Activated effector memory CD4-positive, alpha-beta T cell treated with Interleukin-2 at 50 U/mL for 16 hours (primary cell): ENCODE results near the gene GADD45A.
"Not testable (repeated sequence)": the region's sequence is repeated elsewhere in the genome, so short reads cannot be mapped to it uniquely, and the experiment has no call there.

ENCODE experiments used
- DNase-seq: peaks from one replicate; pipeline ENCODE4 v3.0.0-alpha.2; 2020

GADD45A gene

GRCh38 chr1:67685067-67685557 is at the start of gene GADD45A:
Gene GADD45A, plus strand, starts transcription at chr1:67685201. Its CDS starts 294 bp downstream, at chr1:67685495.
- peak; percentile 91 for DNase-seq

- no peak for DNase-seq
These were observed 48.9 kb upstream of the GADD45A start for GRCh38 chr1:67636146-67636545.

- DNase-seq = no peak
These were observed 45.6 kb upstream of the GADD45A start for GRCh38 chr1:67639361-67639760.

GRCh38 chr1:67642629-67643028 is 42.4 kb upstream of the GADD45A start:
- DNase-seq = no peak

GRCh38 chr1:67644566-67644965 is 40.4 kb upstream of the GADD45A start:
- DNase-seq = no peak

GRCh38 chr1:67645495-67646144 is 39.4 kb upstream of the GADD45A start:
- no peak for DNase-seq

- DNase-seq = no peak
These were observed 38.6 kb upstream of the GADD45A start for GRCh38 chr1:67646145-67647035.

GRCh38 chr1:67647036-67647798 is 37.8 kb upstream of the GADD45A start:
- no peak for DNase-seq

GRCh38 chr1:67647814-67648358 is 37.1 kb upstream of the GADD45A start:
- DNase-seq = no peak

- no peak for DNase-seq
These were observed 36.2 kb upstream of the GADD45A start for GRCh38 chr1:67648582-67649326.

GRCh38 chr1:67650061-67650460 is 34.9 kb upstream of the GADD45A start:
- DNase-seq = no peak

- DNase-seq = no peak
These were observed 34.0 kb upstream of the GADD45A start for GRCh38 chr1:67651031-67651430.

- no peak for DNase-seq
These were observed 32.2 kb upstream of the GADD45A start for GRCh38 chr1:67652800-67653199.

- no peak for DNase-seq
These were observed 31.7 kb upstream of the GADD45A start for GRCh38 chr1:67653304-67653703.

GRCh38 chr1:67655581-67655980 is 29.4 kb upstream of the GADD45A start:
- no peak for DNase-seq

- DNase-seq = not testable (repeated sequence)
These were observed 27.8 kb upstream of the GADD45A start for GRCh38 chr1:67657152-67657551.

- DNase-seq = no peak
These were observed 25.8 kb upstream of the GADD45A start for GRCh38 chr1:67659229-67659628.

- DNase-seq = no peak
These were observed 22.1 kb upstream of the GADD45A start for GRCh38 chr1:67662884-67663283.

- DNase-seq = no peak
These were observed 21.0 kb upstream of the GADD45A start for GRCh38 chr1:67664048-67664447.

GRCh38 chr1:67665307-67665706 is 19.7 kb upstream of the GADD45A start:
- not testable (repeated sequence) for DNase-seq

GRCh38 chr1:67666636-67667035 is 18.4 kb upstream of the GADD45A start:
- DNase-seq = no peak

- DNase-seq = no peak
These were observed 16.3 kb upstream of the GADD45A start for GRCh38 chr1:67668660-67669059.
